SKM-1 (cell line): ENCODE data around the gene BRD3OS.
A peak's percentile ranks its signal among the peaks of the same experiment; 100 is the strongest.

ENCODE experiments used
- DNase-seq: peaks from one replicate; lab custom pipeline; 2025; ENCODE audit not compliant: unreplicated experiment; lab: John Stamatoyannopoulos, UW

The BRD3OS gene

GRCh38 chr9:134024828-134025605 lies at the start of gene BRD3OS:
Gene BRD3OS, plus strand, starts transcription at chr9:134025481. Its CDS starts 1,267 bp downstream, at chr9:134026748.
- DNase-seq, result peak; percentile 93

- no peak for DNase-seq
Observed at GRCh38 chr9:133975511-133975910, 49.8 kb upstream of the BRD3OS start.

- DNase-seq, result no peak
Observed at GRCh38 chr9:133976191-133976861, 49.0 kb upstream of the BRD3OS start.

- no peak for DNase-seq
Observed at GRCh38 chr9:133976887-133977286, 48.4 kb upstream of the BRD3OS start.

- DNase-seq, result no peak
Observed at GRCh38 chr9:133977421-133978201, 47.7 kb upstream of the BRD3OS start.

GRCh38 chr9:133978226-133978898 lies 46.9 kb upstream of the BRD3OS start:
- DNase-seq, result no peak

GRCh38 chr9:133978899-133979272 lies 46.4 kb upstream of the BRD3OS start:
- no peak for DNase-seq

GRCh38 chr9:133979273-133979920 lies 45.9 kb upstream of the BRD3OS start:
- no peak for DNase-seq

- no peak for DNase-seq
Observed at GRCh38 chr9:133979921-133980863, 45.1 kb upstream of the BRD3OS start.

GRCh38 chr9:133980864-133981588 lies 44.3 kb upstream of the BRD3OS start:
- DNase-seq, result no peak

GRCh38 chr9:133981589-133981957 lies 43.7 kb upstream of the BRD3OS start:
- no peak for DNase-seq

GRCh38 chr9:133981958-133982681 lies 43.2 kb upstream of the BRD3OS start:
- no peak for DNase-seq

- DNase-seq, result no peak
Observed at GRCh38 chr9:133982971-133983720, 42.1 kb upstream of the BRD3OS start.

GRCh38 chr9:133986061-133986460 lies 39.2 kb upstream of the BRD3OS start:
- DNase-seq, result no peak

GRCh38 chr9:133986774-133987445 lies 38.4 kb upstream of the BRD3OS start:
- DNase-seq, result no peak

GRCh38 chr9:133987446-133987788 lies 37.9 kb upstream of the BRD3OS start:
- no peak for DNase-seq
